SK-N-SH (cell line): ENCODE results near the gene DGKI. TPM values are rescaled to one million over a fixed set of nuclear protein-coding genes. Genes with fewer than 3 reads are reported as not detected.

Experiments used
- CTCF ChIA-PET: fragments of 300-600, 350-600 bp; formaldehyde crosslinking; extraction: SDS; loops from one replicate; lab custom pipeline; 2021; lab: Yijun Ruan, JAX
- POLR2A ChIA-PET: fragments of 350-600 bp; sonication (Branson Sonifier 250); formaldehyde crosslinking; extraction: SDS; loops from one replicate; lab custom pipeline; 2020; ENCODE audit warnings: antibody characterized with exemption, inconsistent platforms; lab: Yijun Ruan, JAX
- DNase-seq: peaks from one replicate; pipeline ENCODE4 v3.0.0; 2012
- H2AFZ ChIP-seq: fragments of 200-600 bp; sonication (generic); 2 replicates; pipeline ENCODE4 v1.8.1; 2016; ENCODE audit warnings: antibody characterized with exemption, mild to moderate bottlenecking, low read depth
- H3F3A ChIP-seq: fragments of 200-600 bp; sonication (generic); replicated peaks from 2 replicates; pipeline ENCODE3; 2016; ENCODE audit warnings: antibody characterized with exemption, mild to moderate bottlenecking; ENCODE audit not compliant: insufficient read depth
- H3K27ac ChIP-seq, 2 experiments: fragments of 200-500 bp in 1 of 2; fragments of 200-600 bp in 1 of 2; sonication (Bioruptor generic) in 1 of 2; sonication (generic), shearing (Covaris generic) in 1 of 2; 2 replicates each; pipeline versions ENCODE4 v1.5.1 to v1.6.1; 2014 to 2016; ENCODE audit warnings: low read depth in 2 of 2, inconsistent platforms in 1 of 2, low read length in 1 of 2, mild to moderate bottlenecking in 1 of 2, mixed read lengths in 1 of 2
- H3K27me3 ChIP-seq: fragments of 200-600 bp; sonication (generic), shearing (Covaris generic); 2 replicates; pipeline ENCODE4 v1.6.1; 2016; ENCODE audit warnings: mixed run types; ENCODE audit not compliant: insufficient read depth
- H3K36me3 ChIP-seq, 2 experiments: fragments of 200-500 bp in 1 of 2; fragments of 200-600 bp in 1 of 2; sonication (Bioruptor generic) in 1 of 2; sonication (generic) in 1 of 2; replicated peaks in 1 of 2; 2 replicates each; pipeline versions ENCODE3 to v1.5.1; 2014 to 2016; ENCODE audit warnings: low read length in 1 of 2, mild to moderate bottlenecking in 1 of 2; ENCODE audit not compliant: insufficient read depth in 2 of 2, control insufficient read depth in 1 of 2
- H3K4me1 ChIP-seq, 2 experiments: fragments of 200-500 bp in 1 of 2; fragments of 200-600 bp in 1 of 2; sonication (Bioruptor generic) in 1 of 2; sonication (generic), shearing (Covaris generic) in 1 of 2; 2 replicates each; pipeline versions ENCODE4 v1.5.1 to v1.6.1; 2014 to 2016; ENCODE audit warnings: low read depth in 1 of 2, low read length in 1 of 2, mixed run types in 1 of 2; ENCODE audit not compliant: insufficient read depth in 2 of 2, control insufficient read depth in 1 of 2
- H3K4me2 ChIP-seq: fragments of 200-600 bp; sonication (generic), shearing (Covaris generic); 2 replicates; pipeline ENCODE4 v1.6.1; 2017; ENCODE audit warnings: mixed run types
- H3K4me3 ChIP-seq, 2 experiments: fragments of 200-500 bp in 1 of 2; fragments of 200-600 bp in 1 of 2; sonication (Bioruptor generic) in 1 of 2; sonication (generic), shearing (Covaris generic) in 1 of 2; 2 replicates each; pipeline versions ENCODE4 v1.5.1 to v1.8.1; 2014 to 2016; ENCODE audit warnings: low read depth in 2 of 2, inconsistent platforms in 1 of 2, low read length in 1 of 2, mild to moderate bottlenecking in 1 of 2, mixed read lengths in 1 of 2, moderate library complexity in 1 of 2
- H3K79me2 ChIP-seq: fragments of 200-600 bp; sonication (generic); 2 replicates; pipeline ENCODE4 v1.8.1; 2017; ENCODE audit warnings: mild to moderate bottlenecking; ENCODE audit not compliant: insufficient read depth
- H3K9ac ChIP-seq: fragments of 200-600 bp; sonication (generic); 2 replicates; pipeline ENCODE4 v1.6.1; 2017; ENCODE audit warnings: mixed run types
- H3K9me2 ChIP-seq: fragments of 200-600 bp; sonication (generic); 2 replicates; pipeline ENCODE4 v1.6.1; 2017; ENCODE audit warnings: mixed run types
- H3K9me3 ChIP-seq: fragments of 200-600 bp; sonication (generic); 2 replicates; pipeline ENCODE4 v1.6.1; 2017; ENCODE audit warnings: mixed run types, mild to moderate bottlenecking, moderate library complexity
- H4K20me1 ChIP-seq: fragments of 200-600 bp; sonication (generic); 2 replicates; pipeline ENCODE4 v1.6.1; 2017; ENCODE audit warnings: mild to moderate bottlenecking, mixed run types; ENCODE audit not compliant: insufficient read depth
- CTCF ChIP-seq: fragments of 200-600 bp; sonication (generic); IDR thresholded peaks from 2 replicates; pipeline ENCODE4 v1.6.1; 2017; ENCODE audit warnings: antibody characterized with exemption, mild to moderate bottlenecking, moderate library complexity
- EP300 ChIP-seq, 2 experiments: IDR thresholded peaks; 2 replicates each; pipeline versions ENCODE4 v1.4.0 to v1.6.1; 2012; ENCODE audit warnings: borderline replicate concordance in 1 of 2, low read depth in 1 of 2, low read length in 1 of 2
- GABPA ChIP-seq: IDR thresholded peaks from 2 replicates; pipeline ENCODE4 v1.4.0; 2012; ENCODE audit warnings: low read depth, mild to moderate bottlenecking
- IRF3 ChIP-seq: fragments of 150-350 bp; IDR thresholded peaks from 2 replicates; pipeline ENCODE4 v1.6.1; 2016; ENCODE audit warnings: mild to moderate bottlenecking, low read depth, low read length
- MEF2A ChIP-seq: IDR thresholded peaks from 2 replicates; pipeline ENCODE4 v1.4.0; 2012; ENCODE audit warnings: low read depth, borderline replicate concordance
- MXI1 ChIP-seq: IDR thresholded peaks from 2 replicates; pipeline ENCODE4 v1.6.1; 2012; ENCODE audit warnings: mild to moderate bottlenecking, low read depth, low read length, improper control_type of control experiment
- NRF1 ChIP-seq: IDR thresholded peaks from 2 replicates; pipeline ENCODE4 v1.6.1; 2012; ENCODE audit warnings: low read depth, mild to moderate bottlenecking, low read length
- RAD21 ChIP-seq: IDR thresholded peaks from 2 replicates; pipeline ENCODE4 v1.6.1; 2012; ENCODE audit warnings: mild to moderate bottlenecking, low read length
- REST ChIP-seq: IDR thresholded peaks from 2 replicates; pipeline ENCODE4 v1.6.1; 2012; ENCODE audit warnings: mild to moderate bottlenecking, low read depth, low read length, moderate library complexity
- RXRA ChIP-seq: IDR thresholded peaks from 2 replicates; pipeline ENCODE4 v1.4.0; 2012; ENCODE audit warnings: low read depth, mild to moderate bottlenecking, borderline replicate concordance
- SIN3A ChIP-seq: IDR thresholded peaks from 2 replicates; pipeline ENCODE4 v1.6.1; 2012; ENCODE audit warnings: low read depth, mild to moderate bottlenecking, low read length, moderate library complexity, borderline replicate concordance
- USF1 ChIP-seq: IDR thresholded peaks from 2 replicates; pipeline ENCODE4 v1.4.0; 2012; ENCODE audit warnings: low read depth, borderline replicate concordance
- WGBS: methylation state at CpG from one replicate; pipeline ENCODE4 v1.1.6; 2017; ENCODE audit warnings: low lambda C conversion rate; 5-methylcytosine and 5-hydroxymethylcytosine counted together
- polyA plus RNA-seq, 3 experiments: library from polyadenylated mRNA; depleted of rRNA; stranded (reverse); fragments of >200 nt; gene quantifications; 2 replicates each; pipeline ENCODE4 v1.2.3, GENCODE V29; 2012
- TF ChIP-seq, protein P1 (sequence below): IDR thresholded peaks from 2 replicates; pipeline ENCODE4 v1.4.0; 2012; ENCODE audit warnings: low read depth
- TF ChIP-seq, protein P2 (sequence below): fragments of 150-350 bp; IDR thresholded peaks from 2 replicates; pipeline ENCODE4 v1.6.1; 2017; ENCODE audit warnings: antibody characterized with exemption, low read length, low read depth, borderline replicate concordance

The DGKI gene
- polyA plus RNA-seq, 1 of the 3 experiments (the other 2 are of a cell fraction): 1.3 TPM

GRCh38 chr7:137535579-137535978 lies 311.2 kb downstream of the DGKI start (continued):
- TF ChIP-seq IRF3 (no peak), MXI1 (no peak), MEF2A (no peak), NRF1 (no peak)
- TF ChIP-seq, protein P1, sequence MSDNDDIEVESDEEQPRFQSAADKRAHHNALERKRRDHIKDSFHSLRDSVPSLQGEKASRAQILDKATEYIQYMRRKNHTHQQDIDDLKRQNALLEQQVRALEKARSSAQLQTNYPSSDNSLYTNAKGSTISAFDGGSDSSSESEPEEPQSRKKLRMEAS: no peak
- TF ChIP-seq, protein P2, sequence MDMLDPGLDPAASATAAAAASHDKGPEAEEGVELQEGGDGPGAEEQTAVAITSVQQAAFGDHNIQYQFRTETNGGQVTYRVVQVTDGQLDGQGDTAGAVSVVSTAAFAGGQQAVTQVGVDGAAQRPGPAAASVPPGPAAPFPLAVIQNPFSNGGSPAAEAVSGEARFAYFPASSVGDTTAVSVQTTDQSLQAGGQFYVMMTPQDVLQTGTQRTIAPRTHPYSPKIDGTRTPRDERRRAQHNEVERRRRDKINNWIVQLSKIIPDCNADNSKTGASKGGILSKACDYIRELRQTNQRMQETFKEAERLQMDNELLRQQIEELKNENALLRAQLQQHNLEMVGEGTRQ: no peak
- TF ChIP-seq, all 33 proteins: peak for 0

- CTCF ChIA-PET: no interaction called here
- WGBS: 87% methylated on average over 4 of the region's 4 CpGs
- DNase-seq: no peak
- no peak overlapping the region for H3K4me2 ChIP-seq
- H3F3A ChIP-seq: no peaks in the 10 kb centered on the region
- POLR2A ChIA-PET: no interaction called here
- TF ChIP-seq EP300 (IDR thresholded peaks at IDR 0.05; ENCODE audit: borderline replicate concordance in 1 of 2, low read depth in 1 of 2, low read length in 1 of 2): no peak
- TF ChIP-seq GABPA: no peak
- no peak for TF ChIP-seq RXRA
- TF ChIP-seq REST: no peak
- no peak for TF ChIP-seq SIN3A
- TF ChIP-seq CTCF: no peak
- no peak for TF ChIP-seq RAD21
- no peak for TF ChIP-seq USF1
- H3K4me3 ChIP-seq: no peak overlapping the region
- no peaks in the 10 kb centered on the region for H4K20me1 ChIP-seq
- no peaks in the 10 kb centered on the region; a peak in 1 of 4 replicates for H3K4me1 ChIP-seq
- no peak overlapping the region; the same call in 1 of the 2 replicates for H2AFZ ChIP-seq
- no peaks in the 10 kb centered on the region for H3K9me3 ChIP-seq
- H3K9ac ChIP-seq: no peak overlapping the region
- peaks cover 0 to 10% of the 10 kb centered on the region in 2 experiments for H3K36me3 ChIP-seq
- H3K79me2 ChIP-seq: no peaks in the 10 kb centered on the region
- no peaks in the 10 kb centered on the region for H3K27me3 ChIP-seq
- no peak overlapping the region for H3K27ac ChIP-seq
- H3K9me2 ChIP-seq: no peaks in the 10 kb centered on the region
These were observed 315.1 kb downstream of the DGKI start for GRCh38 chr7:137531671-137532070.
